ENCODE results near the gene COMP.
A peak's percentile ranks its signal among the peaks of the same experiment; 100 is the strongest.
"Not testable (repeated sequence)": the region's sequence is repeated elsewhere in the genome, so short reads cannot be mapped to it uniquely, and the experiment has no call there.

Gene COMP

GRCh38 chr19:18745931-18746330, 45.2 kb downstream of the COMP start:
- DNase-seq (ENCODE audit: low spot score), result no peak

DNA sequence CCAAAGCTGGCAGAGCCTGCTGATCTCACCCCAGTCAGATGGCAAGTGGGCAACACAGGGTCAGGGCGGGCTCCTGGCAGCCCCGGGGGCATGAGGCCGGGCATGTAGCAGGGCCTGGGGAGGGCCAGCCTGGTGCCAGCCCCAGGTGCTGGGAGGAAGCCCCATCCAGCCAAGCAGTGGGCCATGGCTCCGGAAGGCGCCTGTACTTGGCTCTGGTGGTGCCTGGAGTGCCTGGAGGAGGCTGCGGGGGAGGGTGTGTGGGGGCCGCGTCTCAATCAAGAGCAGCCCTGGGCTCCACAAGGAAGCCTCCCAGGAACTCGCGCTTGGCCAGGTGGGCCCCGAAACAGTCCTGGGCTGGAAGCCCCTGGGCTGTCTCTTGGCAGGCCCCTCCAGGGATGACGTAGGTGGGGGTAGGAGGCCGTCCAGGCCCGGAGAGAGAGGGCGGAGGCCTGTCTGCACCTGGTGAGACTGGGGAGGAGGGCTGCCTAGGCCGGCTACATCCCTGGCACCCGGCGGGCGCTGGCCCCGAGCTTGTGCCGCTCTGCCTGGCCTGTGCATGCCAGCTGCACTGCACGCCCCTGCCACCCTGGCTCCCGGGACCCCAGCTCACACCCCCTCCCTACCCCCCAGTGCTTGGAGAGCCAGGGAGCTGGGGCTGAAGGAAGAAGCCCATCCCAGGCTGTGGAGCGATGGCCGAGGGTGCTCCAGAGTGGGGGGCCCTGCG, 45.9 kb downstream of the COMP start:
- DNase-seq (ENCODE audit: low spot score), result no peak

DNA sequence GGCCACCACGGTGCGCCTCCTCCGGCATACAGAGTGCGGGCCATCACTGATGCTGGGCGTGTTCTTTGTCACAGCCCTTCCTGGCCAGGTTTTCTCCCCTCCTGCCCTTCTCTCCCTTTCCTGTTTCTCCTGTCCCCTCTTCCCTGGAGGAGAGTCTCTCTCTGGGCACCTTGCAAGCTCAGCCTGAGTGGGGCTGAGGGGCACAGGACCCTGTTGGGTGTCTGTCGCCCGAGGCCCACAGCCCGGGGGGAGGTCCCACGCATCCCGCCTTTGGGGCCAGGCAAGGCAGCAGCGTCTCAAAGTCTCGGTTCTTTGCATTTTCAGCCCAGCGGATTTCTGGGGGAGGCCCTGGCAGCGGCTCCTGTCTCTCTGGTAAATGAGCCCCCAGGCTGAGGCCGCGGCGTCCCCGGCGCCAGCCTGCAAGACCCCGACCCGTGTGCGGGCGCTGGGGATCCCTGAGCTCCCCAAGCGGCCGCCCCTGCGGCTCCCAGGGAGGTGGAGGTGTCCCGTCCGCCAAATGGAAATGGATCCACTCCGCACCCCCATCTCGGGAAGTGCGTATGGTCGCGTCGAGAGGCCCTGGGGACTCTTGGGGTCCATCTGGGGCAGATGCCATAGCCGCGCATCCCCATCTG, 47.2 kb downstream of the COMP start:
- DNase-seq (ENCODE audit: low spot score), result no peak

- peak; percentile 33 for DNase-seq (ENCODE audit: low spot score)
These were observed 48.0 kb downstream of the COMP start for GRCh38 chr19:18742838-18743783.

DNA sequence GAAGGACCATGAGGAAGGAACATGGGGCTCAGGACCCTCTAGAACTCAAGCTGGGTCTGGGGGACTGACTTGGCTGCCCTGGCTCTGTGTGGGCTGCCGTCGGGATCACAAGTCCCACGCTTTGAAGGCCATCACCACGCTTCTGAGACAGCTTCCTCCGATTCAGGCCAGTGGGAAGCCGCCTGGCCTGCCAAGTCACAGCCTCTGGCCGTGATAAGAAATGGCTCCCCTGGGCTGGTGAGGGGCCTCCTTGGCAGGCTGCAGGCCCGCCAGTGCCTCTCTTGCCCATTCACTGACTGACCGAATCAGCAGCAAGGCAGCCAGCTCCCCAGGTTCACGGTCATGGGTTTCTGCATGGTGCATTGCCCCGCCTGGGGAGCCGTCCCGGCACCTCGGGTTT, 48.8 kb downstream of the COMP start:
- DNase-seq (ENCODE audit: low spot score), result no peak

DNA sequence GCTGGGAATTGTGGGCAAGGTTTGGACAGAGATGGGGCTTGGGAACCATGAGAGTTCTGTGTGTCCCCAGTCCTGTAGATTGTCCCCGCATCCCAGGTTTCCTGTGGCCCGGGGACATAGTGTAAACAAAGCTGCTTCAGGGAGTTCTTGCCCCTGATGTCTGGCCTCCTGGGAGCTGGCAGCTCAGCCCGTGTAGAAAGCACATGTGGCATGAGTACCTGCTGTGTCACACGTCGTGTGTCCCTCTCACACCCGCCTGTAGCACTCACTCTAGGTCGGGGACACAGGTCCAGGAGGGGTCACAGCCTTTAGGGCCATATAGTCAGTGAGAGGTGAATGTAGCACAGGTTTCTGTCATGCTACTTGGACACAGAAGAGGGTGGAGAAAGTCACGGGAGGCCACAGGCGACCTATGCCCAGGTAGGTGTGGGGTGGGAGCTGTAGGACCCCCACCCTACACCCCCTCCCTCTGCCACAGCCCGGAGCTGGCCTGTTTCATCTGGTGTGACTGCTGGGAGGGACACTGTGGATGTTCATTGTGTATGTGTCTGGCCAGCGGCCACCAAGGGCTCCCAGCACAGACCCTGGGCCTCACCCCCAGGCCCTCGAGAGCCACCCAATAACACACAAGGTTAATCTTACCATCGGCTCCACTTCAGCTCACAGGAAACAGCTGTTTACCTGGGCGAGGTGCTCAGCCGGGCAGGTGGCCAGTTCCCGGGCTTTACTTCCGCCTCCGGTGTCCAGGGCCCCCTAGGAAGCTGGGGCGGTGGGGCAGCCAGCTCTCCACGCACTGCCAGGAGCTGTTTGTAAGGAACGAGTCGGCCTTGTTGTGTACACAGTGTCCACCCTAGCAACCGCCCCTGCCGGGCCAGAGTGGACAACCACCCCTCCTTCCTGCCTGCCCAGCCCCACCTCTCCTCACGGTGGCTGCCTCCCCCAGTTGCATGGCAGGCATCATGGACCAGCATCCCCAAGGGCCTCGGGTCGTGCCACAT, 49.7 kb downstream of the COMP start:
- DNase-seq (ENCODE audit: low spot score), result no peak

GRCh38 chr19:18738961-18739690, 52.0 kb downstream of the COMP start:
- DNase-seq (ENCODE audit: low spot score), result no peak

DNA sequence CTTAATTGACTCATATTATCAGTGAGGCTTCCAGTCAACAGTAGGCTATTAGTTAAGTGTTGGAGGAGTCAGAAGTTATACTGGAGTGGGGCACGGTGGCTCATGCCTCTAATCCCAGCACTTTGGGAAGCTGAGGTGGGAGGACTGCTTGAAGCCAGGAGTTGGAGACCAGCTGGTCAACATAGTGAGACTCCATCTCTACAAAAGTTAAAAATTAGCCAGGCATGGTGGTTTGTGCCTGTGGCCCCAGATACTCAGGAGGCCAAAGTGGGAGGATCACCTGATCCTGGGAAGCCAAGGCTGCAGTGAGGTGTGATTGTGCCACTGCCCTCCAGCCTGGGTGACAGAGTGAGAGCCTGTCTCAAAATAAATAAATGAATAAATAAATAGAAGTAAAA, 53.2 kb downstream of the COMP start:
- DNase-seq (ENCODE audit: low spot score), result no peak

- no peak for DNase-seq (ENCODE audit: low spot score)
These were observed 53.7 kb downstream of the COMP start for GRCh38 chr19:18737337-18737953.

- DNase-seq (ENCODE audit: low spot score), result no peak
These were observed 54.4 kb downstream of the COMP start for GRCh38 chr19:18736415-18737336.

GRCh38 chr19:18735752-18736151, 55.4 kb downstream of the COMP start:
- DNase-seq (ENCODE audit: low spot score), result no peak

DNA sequence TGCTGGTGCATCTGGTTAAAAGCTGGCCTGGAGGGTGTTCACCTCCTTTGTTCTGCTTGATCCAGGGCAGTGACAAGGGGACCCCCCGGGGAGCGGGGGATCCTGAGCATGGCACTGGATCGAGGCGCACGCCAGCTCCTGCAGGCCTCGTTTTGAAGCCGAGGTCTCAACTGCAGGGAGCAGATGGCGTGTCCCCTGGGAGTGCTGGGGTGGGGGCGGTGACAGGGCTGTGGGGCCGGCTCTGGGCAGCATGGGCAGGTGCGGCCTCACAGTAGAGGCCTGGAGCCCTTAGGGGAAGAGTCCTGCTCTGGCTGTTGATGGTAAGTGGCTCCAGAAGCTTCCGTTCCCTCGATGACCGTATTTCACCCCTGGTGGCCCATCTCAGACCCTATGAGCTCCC, 55.8 kb downstream of the COMP start:
- DNase-seq (ENCODE audit: low spot score), result no peak

- DNase-seq (ENCODE audit: low spot score), result not testable (repeated sequence)
These were observed 57.3 kb downstream of the COMP start for GRCh38 chr19:18733762-18734332.

DNA sequence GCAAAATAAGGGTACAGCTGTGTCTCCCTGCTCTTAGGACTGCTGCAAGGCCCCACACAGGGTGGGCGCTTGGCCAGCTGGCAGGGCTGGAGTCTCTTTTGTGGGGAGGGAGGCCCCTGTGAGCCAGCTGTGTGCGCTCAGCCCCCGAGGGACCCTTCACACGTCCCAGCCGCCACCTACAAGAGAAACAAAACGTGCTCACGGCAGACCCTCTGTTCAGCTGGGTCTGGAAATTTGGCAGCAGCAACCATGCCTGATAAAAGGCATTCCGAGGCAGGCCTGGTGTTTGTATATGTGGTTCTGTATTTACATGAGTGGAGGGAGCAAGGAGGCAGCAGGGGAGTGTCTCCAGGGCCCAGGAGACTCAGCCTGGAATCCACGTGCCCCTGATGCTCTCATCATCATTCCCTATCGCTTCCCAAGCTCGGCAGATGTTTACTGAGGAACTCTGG, 57.9 kb downstream of the COMP start:
- no peak for DNase-seq (ENCODE audit: low spot score)
